Astrocyte of the spinal cord (primary cell): Measurements from ENCODE around the gene WFDC2.
A peak's percentile ranks its signal among the peaks of the same experiment; 100 is the strongest.

ENCODE experiments used
- DNase-seq: peaks from one replicate; pipeline ENCODE4 v3.0.0; 2011; ENCODE audit warnings: low read depth, low spot score
- H3K4me3 ChIP-seq: 2 replicates; pipeline ENCODE4 v1.5.1; 2011; ENCODE audit warnings: low read depth, mild to moderate bottlenecking, low read length, moderate library complexity
- in situ Hi-C: cut with HindIII; loops from 2 replicates; pipeline ENCODE4 v1.10.0; 2017; ENCODE audit warnings: low sequenced_read_pairs
- TF ChIP-seq, protein P1 (sequence below): IDR thresholded peaks from 2 replicates; pipeline ENCODE4 v1.5.1; 2012; ENCODE audit warnings: low read depth, mild to moderate bottlenecking, low read length, inconsistent platforms

Gene WFDC2, protein sequence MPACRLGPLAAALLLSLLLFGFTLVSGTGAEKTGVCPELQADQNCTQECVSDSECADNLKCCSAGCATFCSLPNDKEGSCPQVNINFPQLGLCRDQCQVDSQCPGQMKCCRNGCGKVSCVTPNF

DNA sequence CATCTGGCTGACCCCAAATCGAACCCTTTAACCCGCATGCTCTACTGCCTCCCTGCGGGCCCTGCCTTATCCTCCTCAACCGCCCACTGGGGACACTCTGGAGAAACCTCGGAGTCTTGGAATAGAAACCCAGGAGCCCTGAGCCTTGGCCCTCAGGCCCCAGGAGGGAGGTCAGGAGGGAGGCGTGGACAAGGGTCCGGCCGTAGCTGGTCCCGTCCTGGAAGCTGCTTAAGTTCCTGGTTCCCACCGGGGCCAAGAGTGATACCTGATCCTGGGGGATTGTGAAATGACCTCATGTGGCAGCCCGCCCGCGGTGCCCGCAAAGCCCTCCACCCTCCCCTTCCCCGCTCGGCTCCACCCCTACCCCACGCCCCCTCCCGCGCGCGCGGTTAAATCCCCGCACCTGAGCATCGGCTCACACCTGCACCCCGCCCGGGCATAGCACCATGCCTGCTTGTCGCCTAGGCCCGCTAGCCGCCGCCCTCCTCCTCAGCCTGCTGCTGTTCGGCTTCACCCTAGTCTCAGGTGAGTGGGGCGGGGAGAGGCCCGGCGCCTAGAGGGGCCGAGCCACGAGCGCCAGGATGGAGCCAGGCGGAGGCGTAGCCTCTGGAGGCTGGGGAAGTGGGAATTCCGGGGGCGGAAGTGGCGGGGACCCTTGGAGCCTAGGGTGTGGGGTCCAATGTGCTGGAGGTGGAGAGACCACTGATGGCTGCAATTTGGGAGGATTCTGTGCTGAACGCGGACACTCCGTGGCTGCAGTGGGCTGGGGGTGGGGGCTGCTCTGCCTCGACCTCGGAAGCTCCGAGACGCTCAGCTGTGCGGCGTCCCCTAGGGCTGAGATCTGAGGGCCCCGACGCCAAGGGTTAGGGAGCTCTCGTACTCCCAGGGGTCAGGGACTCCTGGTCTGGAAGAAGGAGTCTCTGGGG is at the start of gene WFDC2:
Gene WFDC2 (plus strand): TSS at position 418 of the 926 bp plus-strand sequence. CDS start 29 bp downstream, at position 447.
- in situ Hi-C loops: no loop called here
- TF ChIP-seq, protein P1, sequence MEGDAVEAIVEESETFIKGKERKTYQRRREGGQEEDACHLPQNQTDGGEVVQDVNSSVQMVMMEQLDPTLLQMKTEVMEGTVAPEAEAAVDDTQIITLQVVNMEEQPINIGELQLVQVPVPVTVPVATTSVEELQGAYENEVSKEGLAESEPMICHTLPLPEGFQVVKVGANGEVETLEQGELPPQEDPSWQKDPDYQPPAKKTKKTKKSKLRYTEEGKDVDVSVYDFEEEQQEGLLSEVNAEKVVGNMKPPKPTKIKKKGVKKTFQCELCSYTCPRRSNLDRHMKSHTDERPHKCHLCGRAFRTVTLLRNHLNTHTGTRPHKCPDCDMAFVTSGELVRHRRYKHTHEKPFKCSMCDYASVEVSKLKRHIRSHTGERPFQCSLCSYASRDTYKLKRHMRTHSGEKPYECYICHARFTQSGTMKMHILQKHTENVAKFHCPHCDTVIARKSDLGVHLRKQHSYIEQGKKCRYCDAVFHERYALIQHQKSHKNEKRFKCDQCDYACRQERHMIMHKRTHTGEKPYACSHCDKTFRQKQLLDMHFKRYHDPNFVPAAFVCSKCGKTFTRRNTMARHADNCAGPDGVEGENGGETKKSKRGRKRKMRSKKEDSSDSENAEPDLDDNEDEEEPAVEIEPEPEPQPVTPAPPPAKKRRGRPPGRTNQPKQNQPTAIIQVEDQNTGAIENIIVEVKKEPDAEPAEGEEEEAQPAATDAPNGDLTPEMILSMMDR: no peak
- H3K4me3 ChIP-seq: peak within 1 kb of the TSS; percentile 23
- no peak for DNase-seq

DNA sequence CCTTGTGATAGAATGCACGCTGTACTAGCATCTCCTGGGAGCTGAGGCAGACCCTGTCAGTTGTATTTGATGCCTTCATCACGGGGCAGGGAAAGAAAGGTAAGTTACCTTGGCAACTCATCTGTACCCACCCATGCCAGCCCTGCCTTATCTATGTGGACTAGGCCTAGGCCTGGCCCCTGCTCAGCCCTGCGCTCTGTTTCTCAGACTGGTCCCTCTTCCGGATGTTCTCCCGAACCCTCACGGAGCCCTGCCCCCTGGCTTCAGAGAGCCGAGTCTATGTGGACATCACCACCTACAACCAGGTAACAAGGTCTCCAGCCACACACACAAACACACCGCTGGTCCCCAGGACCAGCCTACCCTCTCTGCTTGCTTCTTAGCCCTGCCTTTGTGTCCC is 49.4 kb upstream of the WFDC2 start:
- in situ Hi-C loops: no loop called here
- TF ChIP-seq, protein P1: no peak
- no peak overlapping the region for H3K4me3 ChIP-seq
- DNase-seq: no peak

DNA sequence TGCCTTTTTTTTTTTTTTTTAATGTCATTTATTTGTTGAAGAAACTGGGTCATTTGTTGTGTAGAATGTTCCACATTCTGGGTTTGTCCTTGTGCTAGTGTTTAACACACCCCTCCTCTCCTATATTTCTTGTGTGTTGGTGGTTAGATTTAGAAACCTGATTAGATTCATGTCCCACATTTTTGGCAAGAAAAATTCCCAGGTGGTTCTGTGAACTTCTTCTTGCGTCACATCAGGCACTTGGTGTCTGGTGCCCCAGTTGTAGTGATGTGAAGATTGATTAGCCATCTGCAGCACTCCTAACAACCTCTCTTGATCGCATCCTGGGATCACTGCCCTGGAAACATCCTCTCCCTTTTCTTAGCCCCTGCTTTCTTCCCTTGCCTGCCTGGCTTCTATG is 45.9 kb upstream of the WFDC2 start:
- TF ChIP-seq, protein P1: no peak
- DNase-seq: no peak
- no peak overlapping the region for H3K4me3 ChIP-seq
- in situ Hi-C loops: no loop called here

DNA sequence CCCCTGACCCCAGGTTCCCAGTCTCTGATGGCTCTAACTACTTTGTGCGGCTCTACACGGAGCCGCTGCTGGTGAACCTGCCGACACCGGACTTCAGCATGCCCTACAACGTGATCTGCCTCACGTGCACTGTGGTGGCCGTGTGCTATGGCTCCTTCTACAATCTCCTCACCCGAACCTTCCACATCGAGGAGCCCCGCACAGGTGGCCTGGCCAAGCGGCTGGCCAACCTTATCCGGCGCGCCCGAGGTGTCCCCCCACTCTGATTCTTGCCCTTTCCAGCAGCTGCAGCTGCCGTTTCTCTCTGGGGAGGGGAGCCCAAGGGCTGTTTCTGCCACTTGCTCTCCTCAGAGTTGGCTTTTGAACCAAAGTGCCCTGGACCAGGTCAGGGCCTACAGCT is 44.0 kb upstream of the WFDC2 start:
- H3K4me3 ChIP-seq: no peak overlapping the region
- TF ChIP-seq, protein P1: no peak
- in situ Hi-C loops: no loop called here
- no peak for DNase-seq

DNA sequence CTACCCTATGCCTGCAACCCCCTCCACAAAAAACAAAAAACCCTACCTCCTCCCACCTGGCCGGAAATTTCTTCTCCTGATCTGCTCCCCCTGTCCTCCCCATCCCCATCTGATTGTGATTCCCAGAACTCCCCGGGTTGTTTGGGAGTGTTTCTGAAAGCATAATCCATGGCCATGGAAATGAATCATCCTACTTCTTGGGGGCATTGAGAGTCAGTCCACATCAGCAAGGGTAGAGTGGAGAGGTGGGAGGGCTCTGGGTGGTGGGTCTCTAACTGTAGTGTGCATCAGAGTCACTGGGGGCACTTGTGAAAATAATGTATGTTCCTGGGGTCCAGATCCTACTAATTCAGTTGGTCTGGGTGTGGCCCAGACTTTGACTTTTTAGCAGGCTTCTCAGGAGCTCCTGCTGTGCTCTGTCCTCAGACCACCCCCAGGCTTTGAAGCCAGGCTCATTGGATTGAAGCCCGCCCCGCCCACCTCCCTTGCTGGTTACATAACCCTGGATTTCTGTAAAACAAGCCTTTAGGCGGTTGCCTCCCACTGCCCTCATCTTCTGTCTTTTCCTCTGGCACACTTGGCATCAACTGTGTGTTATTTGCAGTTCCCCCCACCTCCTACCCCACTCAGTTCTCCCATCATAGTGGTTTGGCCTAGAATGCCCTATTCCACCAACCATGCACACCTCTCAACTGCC is 43.1 kb upstream of the WFDC2 start:
- in situ Hi-C loops: no loop called here
- TF ChIP-seq, protein P1: no peak
- no peak overlapping the region for H3K4me3 ChIP-seq
- no peak for DNase-seq

DNA sequence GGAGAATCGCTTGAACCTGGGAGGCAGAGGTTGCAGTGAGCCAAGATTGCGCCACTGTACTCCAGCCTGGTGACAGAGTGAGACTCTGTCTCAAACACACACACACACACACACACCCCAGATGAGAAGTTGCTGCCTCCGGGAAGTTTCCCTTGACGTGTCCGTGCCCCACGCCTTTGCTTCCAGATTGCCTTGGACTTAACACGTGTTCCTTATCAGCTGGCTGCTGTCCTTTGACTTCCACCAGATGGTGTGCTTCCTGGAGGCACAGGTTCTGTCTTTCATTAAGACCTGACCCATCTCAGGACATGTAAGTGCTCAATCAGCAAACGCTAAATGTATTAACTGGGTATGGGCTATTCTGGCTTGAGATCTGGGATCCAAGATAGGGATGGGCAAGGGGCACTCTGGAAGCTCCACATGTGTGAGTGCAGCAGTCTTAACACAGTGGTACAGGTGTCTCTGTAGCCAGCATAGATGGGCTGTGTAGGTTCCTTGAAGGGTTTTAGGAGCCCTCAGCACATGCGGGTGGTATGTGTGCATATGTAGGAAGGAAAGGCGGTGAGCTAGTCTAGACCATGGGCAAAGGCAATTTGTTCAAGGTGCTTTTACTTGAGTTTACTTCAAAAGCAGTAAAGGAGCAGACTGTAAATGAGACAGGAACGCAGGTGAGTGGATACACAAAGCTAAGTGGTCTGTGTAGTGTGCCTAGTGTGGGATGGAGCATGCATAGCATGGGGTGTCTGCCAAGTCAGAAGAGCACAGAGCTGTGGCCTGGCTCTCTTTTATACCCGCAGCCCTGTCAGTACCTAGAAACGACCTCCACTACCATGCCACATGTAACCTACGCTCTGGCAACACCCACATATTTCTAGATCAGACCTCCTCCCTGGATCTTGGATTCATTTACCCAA is 42.1 kb upstream of the WFDC2 start:
- DNase-seq: no peak
- no peak overlapping the region for H3K4me3 ChIP-seq
- TF ChIP-seq, protein P1: no peak
- in situ Hi-C loops: no loop called here
